Measurements from ENCODE around the gene ALPK1. TPM values are rescaled to one million over a fixed set of nuclear protein-coding genes. Genes with fewer than 3 reads are reported as not detected.
"Not testable (repeated sequence)": the region's sequence is repeated elsewhere in the genome, so short reads cannot be mapped to it uniquely, and the experiment has no call there.

The ALPK1 gene
- total RNA-seq, 1 donor from 2014 or later = 26.9 TPM

DNA sequence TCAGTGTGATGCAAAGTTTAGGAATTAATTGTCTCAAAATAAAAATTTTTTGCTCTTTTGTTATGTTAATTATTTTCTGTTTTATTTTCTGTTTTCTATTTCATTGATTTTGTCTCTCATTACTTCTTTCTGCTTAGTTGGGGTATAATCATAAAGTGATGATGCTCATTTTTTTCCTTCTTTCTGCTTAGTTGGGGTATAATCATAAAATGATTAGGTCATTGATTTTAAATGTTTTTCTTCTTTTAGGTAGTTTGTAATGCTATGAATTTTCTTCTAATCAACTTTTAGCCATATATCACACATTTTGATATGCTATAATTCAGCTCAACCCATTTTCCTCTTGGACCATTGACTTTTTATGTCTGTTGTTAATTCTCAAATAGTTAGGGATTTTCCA, 175.1 kb downstream of the ALPK1 start:
- TF ChIP-seq, protein P1, sequence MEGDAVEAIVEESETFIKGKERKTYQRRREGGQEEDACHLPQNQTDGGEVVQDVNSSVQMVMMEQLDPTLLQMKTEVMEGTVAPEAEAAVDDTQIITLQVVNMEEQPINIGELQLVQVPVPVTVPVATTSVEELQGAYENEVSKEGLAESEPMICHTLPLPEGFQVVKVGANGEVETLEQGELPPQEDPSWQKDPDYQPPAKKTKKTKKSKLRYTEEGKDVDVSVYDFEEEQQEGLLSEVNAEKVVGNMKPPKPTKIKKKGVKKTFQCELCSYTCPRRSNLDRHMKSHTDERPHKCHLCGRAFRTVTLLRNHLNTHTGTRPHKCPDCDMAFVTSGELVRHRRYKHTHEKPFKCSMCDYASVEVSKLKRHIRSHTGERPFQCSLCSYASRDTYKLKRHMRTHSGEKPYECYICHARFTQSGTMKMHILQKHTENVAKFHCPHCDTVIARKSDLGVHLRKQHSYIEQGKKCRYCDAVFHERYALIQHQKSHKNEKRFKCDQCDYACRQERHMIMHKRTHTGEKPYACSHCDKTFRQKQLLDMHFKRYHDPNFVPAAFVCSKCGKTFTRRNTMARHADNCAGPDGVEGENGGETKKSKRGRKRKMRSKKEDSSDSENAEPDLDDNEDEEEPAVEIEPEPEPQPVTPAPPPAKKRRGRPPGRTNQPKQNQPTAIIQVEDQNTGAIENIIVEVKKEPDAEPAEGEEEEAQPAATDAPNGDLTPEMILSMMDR (IDR thresholded peaks at IDR 0.05; ENCODE audit: unreplicated experiment) = no peak
- Mint-ChIP-seq H3K4me3 (no peak overlapping the region), H3K36me3 (no peaks in the 10 kb centered on the region), H3K9me3 (no peaks in the 10 kb centered on the region), H3K27ac (no peak overlapping the region), H3K27me3 (ENCODE audit: low read depth) (peaks cover 18% of the 10 kb centered on the region), H3K4me1 (no peaks in the 10 kb centered on the region)
- no peak for DNase-seq (ENCODE audit: low spot score in 2 of 2, unreplicated experiment in 2 of 2)

DNA sequence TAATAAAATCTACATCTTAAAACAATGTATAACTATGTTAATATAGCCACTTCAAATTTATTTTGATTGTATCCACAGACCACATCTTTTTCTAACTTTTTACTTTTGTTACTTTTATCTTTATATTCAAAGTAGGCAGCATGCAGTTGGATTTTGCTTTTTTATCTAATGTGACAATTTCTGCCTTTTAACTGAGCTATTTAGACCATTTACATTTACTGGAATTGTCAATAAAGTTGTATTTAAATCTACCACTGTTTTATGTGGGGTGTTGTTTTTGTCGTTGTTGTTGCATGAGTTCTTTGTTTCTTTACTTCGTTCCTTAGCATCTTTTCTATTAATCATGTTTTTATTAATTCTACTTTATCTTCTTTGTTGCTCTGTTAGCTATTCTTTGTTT, 176.8 kb downstream of the ALPK1 start:
- no peak overlapping the region for H3K4me3 Mint-ChIP-seq
- TF ChIP-seq, protein P1 (IDR thresholded peaks at IDR 0.05; ENCODE audit: unreplicated experiment) = no peak
- H3K27ac Mint-ChIP-seq = no peak overlapping the region
- H3K4me1 Mint-ChIP-seq = no peaks in the 10 kb centered on the region
- H3K9me3 Mint-ChIP-seq = peaks cover 7% of the 10 kb centered on the region
- H3K36me3 Mint-ChIP-seq = no peaks in the 10 kb centered on the region
- H3K27me3 Mint-ChIP-seq (ENCODE audit: low read depth) = peaks cover 28% of the 10 kb centered on the region
- no peak for DNase-seq (ENCODE audit: low spot score in 2 of 2, unreplicated experiment in 2 of 2)

DNA sequence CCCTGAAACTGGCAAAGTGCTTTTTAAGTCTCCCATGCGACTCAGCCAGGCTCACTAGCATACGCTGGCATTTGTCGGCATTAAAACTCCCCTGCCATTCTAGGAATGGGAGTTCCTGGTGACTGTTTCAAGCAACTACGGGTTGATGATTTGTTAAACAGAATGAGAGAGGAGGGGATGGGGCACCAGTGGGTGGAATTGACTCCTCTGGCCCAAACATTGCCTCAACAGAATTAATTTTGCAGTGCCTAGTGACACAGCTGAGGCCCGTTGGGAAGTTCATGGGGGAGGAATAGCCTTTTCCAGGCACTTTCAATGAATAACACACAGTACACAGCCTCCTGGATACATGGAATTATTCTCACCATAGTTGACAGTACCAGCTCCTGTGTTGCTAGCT, 188.8 kb downstream of the ALPK1 start:
- no peaks in the 10 kb centered on the region for H3K4me1 Mint-ChIP-seq
- H3K27me3 Mint-ChIP-seq (ENCODE audit: low read depth) = peaks cover 19% of the 10 kb centered on the region
- TF ChIP-seq, protein P1 (IDR thresholded peaks at IDR 0.05; ENCODE audit: unreplicated experiment) = no peak
- peaks cover 3% of the 10 kb centered on the region for H3K36me3 Mint-ChIP-seq
- H3K27ac Mint-ChIP-seq = no peak overlapping the region
- DNase-seq (ENCODE audit: low spot score in 2 of 2, unreplicated experiment in 2 of 2) = no peak
- peaks cover 28% of the 10 kb centered on the region for H3K9me3 Mint-ChIP-seq
- H3K4me3 Mint-ChIP-seq = no peak overlapping the region

DNA sequence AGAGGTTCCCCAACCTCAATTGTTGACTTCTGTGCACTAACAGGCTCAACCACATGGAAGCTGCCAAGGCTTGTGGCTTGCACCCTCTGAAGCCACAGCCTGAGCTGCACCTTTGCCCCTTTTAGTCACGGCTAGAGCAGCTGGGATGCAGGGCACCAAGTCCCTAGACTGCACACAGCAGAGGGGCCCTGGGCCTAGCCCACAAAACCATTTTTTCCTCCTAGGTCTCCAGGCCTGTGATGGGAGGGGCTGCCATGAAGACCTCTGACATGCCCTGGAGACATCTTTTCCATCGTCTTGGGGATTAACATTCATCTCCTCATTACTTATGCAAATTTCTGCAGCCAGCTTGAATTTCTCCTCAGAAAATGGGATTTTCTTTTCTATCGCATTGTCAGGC, 193.6 kb downstream of the ALPK1 start:
- H3K27ac Mint-ChIP-seq; H3K36me3 Mint-ChIP-seq; H3K4me3 Mint-ChIP-seq; DNase-seq (ENCODE audit: low spot score in 2 of 2, unreplicated experiment in 2 of 2); H3K4me1 Mint-ChIP-seq: not testable (repeated sequence)
- Mint-ChIP-seq H3K9me3 (peaks cover 31% of the 10 kb centered on the region), H3K27me3 (ENCODE audit: low read depth) (peaks cover 26% of the 10 kb centered on the region)

Other genes with a start within 250 kb of the ALPK1 start
- gene FAM241A, start 151.9 kb upstream of the ALPK1 start, total RNA-seq = 0.20 to 0.35 TPM (median 0.27 TPM) in 3 replicates
- 15.3 to 15.5 TPM (median 15.4 TPM) in 3 replicates for gene AP1AR, start 65.6 kb upstream of the ALPK1 start, total RNA-seq
- 12.0 to 12.4 TPM (median 12.3 TPM) in 3 replicates for gene TIFA, start 11.5 kb upstream of the ALPK1 start, total RNA-seq
- not detected in 3 replicates for gene NEUROG2, start 218.8 kb downstream of the ALPK1 start, total RNA-seq